ENCODE data around the gene BPIFA2.

Gene BPIFA2

GRCh38 chr20:33203444-33203843, 35.5 kb downstream of the BPIFA2 start:
- no peak for DNase-seq

GRCh38 chr20:33209789-33210188, 41.8 kb downstream of the BPIFA2 start:
- peak; percentile 31 for DNase-seq

GRCh38 chr20:33210371-33210770, 42.4 kb downstream of the BPIFA2 start:
- DNase-seq = no peak

GRCh38 chr20:33211817-33212424, 44.0 kb downstream of the BPIFA2 start:
- DNase-seq = peak; percentile 8

- DNase-seq = no peak
Measured at GRCh38 chr20:33217052-33217451, 49.1 kb downstream of the BPIFA2 start, which contains the start of gene BPIFA3. Gene BPIFA3, plus strand, starts transcription at chr20:33217352. Its CDS starts 185 bp downstream, at chr20:33217537.

- DNase-seq = no peak
Measured at GRCh38 chr20:33224399-33224798, 56.4 kb downstream of the BPIFA2 start.

GRCh38 chr20:33229843-33230242, 61.9 kb downstream of the BPIFA2 start:
- no peak for DNase-seq

Measured in HCEC 1CT (cell line).